Stimulated activated naive B cell treated with anti-CD40 and anti-IgM and Interleukin-4, amounts not matched to agents 10 μg/mL and 1 μg/mL and 100 μg/mL, for 72 hours (primary cell): Measurements from ENCODE around the gene ATP6V0B.

Experiments used
- ATAC-seq, 2 donors: fragments of 150-1000 bp; cut with Tn5 transposase; replicated peaks; 2 replicates each; pipeline ENCODE4 v1.10.0; 2021; ENCODE audit warnings: moderate library complexity in 1 of 2
- DNase-seq: peaks from one replicate; pipeline ENCODE4 v3.0.0; 2021
- H3K27ac Mint-ChIP-seq: one replicate; pipeline ENCODE4 v1.8.0; 2022; ENCODE audit warnings: mild to moderate bottlenecking, mixed read lengths
- H3K27me3 Mint-ChIP-seq, 2 donors: one replicate each; pipeline ENCODE4 v1.8.0; 2022; ENCODE audit warnings: mixed read lengths in 2 of 2
- H3K36me3 Mint-ChIP-seq, 2 donors: one replicate each; pipeline ENCODE4 v1.8.0; 2022; ENCODE audit warnings: mixed read lengths in 2 of 2, mild to moderate bottlenecking in 1 of 2
- H3K4me1 Mint-ChIP-seq, 2 donors: one replicate each; pipeline ENCODE4 v1.8.0; 2022; ENCODE audit warnings: mixed read lengths in 2 of 2, mild to moderate bottlenecking in 1 of 2
- H3K4me3 Mint-ChIP-seq, 2 donors: one replicate each; pipeline ENCODE4 v1.8.0; 2022; ENCODE audit warnings: mild to moderate bottlenecking in 2 of 2, mixed read lengths in 2 of 2, moderate library complexity in 1 of 2
- H3K9me3 Mint-ChIP-seq, 2 donors: one replicate each; pipeline ENCODE4 v1.8.0; 2022; ENCODE audit warnings: mixed read lengths in 2 of 2, mild to moderate bottlenecking in 1 of 2

Gene ATP6V0B

DNA sequence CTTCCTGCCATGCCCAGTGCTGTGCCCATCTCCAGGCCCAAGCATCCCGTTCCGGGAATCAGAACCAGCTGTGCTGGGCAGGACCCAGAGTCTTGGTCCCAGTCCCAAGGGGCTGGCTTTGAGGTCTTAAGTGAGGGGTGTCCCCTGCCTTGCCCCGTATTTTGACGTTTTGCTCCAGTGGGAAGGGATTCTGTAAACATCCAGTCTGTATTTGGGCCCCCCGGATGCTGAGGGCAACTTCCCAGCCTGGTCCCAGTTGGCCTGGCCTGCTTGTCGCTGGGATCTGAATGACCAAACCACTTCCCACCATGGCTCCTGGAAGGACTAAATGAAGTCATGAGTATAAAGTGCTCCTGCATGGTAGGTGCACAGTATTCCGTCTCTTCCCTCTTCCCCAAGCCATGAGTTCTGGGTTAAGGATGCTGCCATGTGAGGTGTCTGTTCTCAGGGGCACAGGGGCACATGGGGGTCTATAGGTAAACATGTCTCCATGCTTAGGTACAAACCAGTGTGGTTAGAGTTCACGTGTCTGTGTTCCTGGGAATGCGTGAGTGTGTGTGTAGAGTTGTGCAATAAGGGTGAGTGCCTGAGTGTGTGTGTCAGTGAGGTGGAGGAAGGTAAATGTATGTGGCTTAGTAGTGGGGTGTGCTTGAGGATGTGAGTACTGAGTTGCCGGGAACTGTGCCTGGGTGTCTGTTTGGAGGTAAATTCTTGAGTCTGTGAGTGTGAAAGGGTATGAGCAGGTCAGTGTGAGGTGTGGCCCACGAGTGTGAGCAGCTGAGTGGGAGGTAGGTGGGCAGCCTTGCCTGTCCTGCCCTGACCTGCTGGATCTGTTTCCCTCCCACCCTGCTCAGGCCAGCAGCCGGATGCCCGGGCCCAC lies 5.7 kb downstream of the ATP6V0B start:
- H3K4me3 Mint-ChIP-seq, result peak overlapping the region; percentile 84 to 87
- no peak for DNase-seq
- H3K9me3 Mint-ChIP-seq, result no peaks in the 10 kb centered on the region
- H3K4me1 Mint-ChIP-seq, result peaks cover 42 to 54% of the 10 kb centered on the region in 2 donors
- H3K27ac Mint-ChIP-seq, result no peak overlapping the region
- H3K27me3 Mint-ChIP-seq, result no peaks in the 10 kb centered on the region
- H3K36me3 Mint-ChIP-seq, result peaks cover 49 to 59% of the 10 kb centered on the region in 2 donors
- no peak for ATAC-seq

DNA sequence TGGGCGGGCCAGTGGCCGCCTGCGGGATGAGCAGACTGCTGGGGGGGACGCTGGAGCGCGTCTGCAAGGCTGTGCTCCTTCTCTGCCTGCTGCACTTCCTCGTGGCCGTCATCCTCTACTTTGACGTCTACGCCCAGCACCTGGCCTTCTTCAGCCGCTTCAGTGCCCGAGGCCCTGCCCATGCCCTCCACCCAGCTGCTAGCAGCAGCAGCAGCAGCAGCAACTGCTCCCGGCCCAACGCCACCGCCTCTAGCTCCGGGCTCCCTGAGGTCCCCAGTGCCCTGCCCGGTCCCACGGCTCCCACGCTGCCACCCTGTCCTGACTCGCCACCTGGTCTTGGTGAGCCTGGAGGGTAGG lies 6.4 kb downstream of the ATP6V0B start:
- H3K27ac Mint-ChIP-seq, result no peak overlapping the region
- DNase-seq (no peak), ATAC-seq (no peak)
- H3K4me1 Mint-ChIP-seq, result peaks cover 39 to 48% of the 10 kb centered on the region in 2 donors
- no peaks in the 10 kb centered on the region for H3K27me3 Mint-ChIP-seq
- no peaks in the 10 kb centered on the region for H3K9me3 Mint-ChIP-seq
- H3K36me3 Mint-ChIP-seq, result peaks cover 51 to 61% of the 10 kb centered on the region in 2 donors
- H3K4me3 Mint-ChIP-seq, result peak overlapping the region in 1 of 2 donors; percentile 84

DNA sequence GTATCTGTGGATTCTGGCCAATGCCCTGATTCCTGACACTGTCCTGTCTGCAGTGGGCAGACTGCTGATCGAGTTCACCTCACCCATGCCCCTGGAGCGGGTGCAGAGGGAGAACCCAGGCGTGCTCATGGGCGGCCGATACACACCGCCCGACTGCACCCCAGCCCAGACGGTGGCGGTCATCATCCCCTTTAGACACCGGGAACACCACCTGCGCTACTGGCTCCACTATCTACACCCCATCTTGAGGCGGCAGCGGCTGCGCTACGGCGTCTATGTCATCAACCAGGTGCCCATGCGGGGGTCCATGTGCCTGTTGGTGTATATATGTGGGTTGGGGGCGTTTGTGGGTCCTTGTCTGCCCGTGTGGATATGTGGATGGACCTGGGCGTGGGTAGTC lies 6.9 kb downstream of the ATP6V0B start:
- H3K27ac Mint-ChIP-seq, result no peak overlapping the region
- H3K27me3 Mint-ChIP-seq, result no peaks in the 10 kb centered on the region
- H3K4me1 Mint-ChIP-seq, result peaks cover 35 to 42% of the 10 kb centered on the region in 2 donors
- no peak overlapping the region for H3K4me3 Mint-ChIP-seq
- DNase-seq (no peak), ATAC-seq (no peak)
- no peaks in the 10 kb centered on the region for H3K9me3 Mint-ChIP-seq
- peaks cover 46 to 59% of the 10 kb centered on the region in 2 donors for H3K36me3 Mint-ChIP-seq

DNA sequence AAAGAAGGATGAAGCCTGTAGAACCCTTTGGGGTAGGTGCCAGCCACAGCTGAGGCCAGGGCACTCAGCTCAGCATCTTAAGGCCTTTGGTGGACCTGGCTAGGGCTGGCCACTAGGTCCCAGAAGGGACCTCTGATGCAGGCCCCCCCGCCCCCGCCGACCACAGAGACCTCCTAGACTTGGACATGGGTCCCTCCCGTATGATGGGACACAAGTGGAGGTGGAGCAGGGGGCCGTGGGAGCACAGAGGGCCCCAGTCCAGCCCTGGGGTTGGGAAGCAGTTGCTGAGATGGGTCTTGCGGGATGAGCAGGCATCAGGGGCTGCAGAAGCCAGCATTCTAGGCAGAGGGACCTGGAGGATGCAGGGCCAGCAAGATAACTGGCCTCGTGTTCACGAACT lies 7.5 kb downstream of the ATP6V0B start:
- Mint-ChIP-seq H3K9me3 (no peaks in the 10 kb centered on the region), H3K27me3 (no peaks in the 10 kb centered on the region), H3K27ac (no peak overlapping the region), H3K4me3 (no peak overlapping the region), H3K36me3 (peaks cover 40 to 55% of the 10 kb centered on the region in 2 donors), H3K4me1 (peaks cover 29 to 36% of the 10 kb centered on the region in 2 donors)
- ATAC-seq (no peak), DNase-seq (no peak)

DNA sequence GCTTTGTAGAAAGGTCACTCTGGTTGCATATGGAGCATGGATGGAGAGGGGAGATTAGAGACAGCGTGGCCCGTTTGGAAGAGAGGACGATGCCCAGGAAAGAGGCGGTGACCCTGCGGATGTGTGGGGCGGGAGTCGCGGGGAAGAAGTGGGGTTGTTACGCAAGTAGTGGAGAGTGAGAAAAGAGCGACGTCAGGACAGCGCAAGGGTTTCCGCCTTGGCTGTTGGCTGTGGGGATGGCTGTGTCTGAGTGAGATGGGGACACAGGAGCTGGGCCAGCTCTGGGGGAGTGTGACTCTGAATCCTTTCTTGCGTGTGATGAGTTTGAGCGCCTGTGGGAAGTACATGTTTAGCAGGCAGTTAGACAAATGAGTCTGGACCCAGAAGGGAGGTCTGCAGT lies 8.0 kb downstream of the ATP6V0B start:
- no peaks in the 10 kb centered on the region for H3K9me3 Mint-ChIP-seq
- peaks cover 34 to 49% of the 10 kb centered on the region in 2 donors for H3K36me3 Mint-ChIP-seq
- H3K27ac Mint-ChIP-seq, result no peak overlapping the region
- ATAC-seq, result no peak
- no peak for DNase-seq
- no peaks in the 10 kb centered on the region for H3K27me3 Mint-ChIP-seq
- H3K4me1 Mint-ChIP-seq, result peaks cover 24 to 31% of the 10 kb centered on the region in 2 donors
- H3K4me3 Mint-ChIP-seq, result no peak overlapping the region

DNA sequence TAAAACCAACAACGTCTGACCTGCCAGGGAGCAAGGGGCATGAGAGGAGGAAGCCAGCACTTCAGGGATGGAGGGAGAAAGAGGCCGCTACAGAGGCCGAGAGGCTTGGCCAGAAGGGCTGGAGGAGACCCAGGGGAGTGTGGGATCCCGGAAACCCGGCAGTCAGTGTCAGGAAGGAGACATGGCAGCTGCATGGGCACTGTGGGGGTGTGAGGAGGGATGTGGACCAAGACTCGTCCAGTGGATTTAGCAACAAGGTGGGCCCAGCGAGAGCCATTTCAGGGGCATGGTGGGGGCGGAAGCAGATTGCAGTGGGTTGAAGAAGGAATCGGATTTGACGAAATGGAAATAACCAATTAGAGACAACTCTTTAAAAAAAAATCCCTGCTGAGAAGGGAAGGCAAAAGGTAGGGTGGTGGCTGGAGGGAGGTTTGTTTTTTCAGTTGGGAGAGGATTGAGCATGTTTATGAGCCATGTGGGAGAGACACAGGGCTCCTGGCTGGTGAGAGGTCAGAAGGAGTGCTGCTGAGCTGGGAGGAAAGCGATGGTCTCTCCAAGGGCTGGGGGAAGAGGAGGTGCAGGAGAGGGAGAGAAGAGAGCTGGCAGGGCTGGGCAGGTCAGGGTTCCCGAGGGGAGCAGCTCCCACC lies 8.6 kb downstream of the ATP6V0B start:
- H3K9me3 Mint-ChIP-seq, result no peaks in the 10 kb centered on the region
- peaks cover 30 to 44% of the 10 kb centered on the region in 2 donors for H3K36me3 Mint-ChIP-seq
- no peak overlapping the region for H3K4me3 Mint-ChIP-seq
- no peaks in the 10 kb centered on the region for H3K27me3 Mint-ChIP-seq
- no peak overlapping the region for H3K27ac Mint-ChIP-seq
- H3K4me1 Mint-ChIP-seq, result peaks cover 19 to 25% of the 10 kb centered on the region in 2 donors
- ATAC-seq, result no peak
- DNase-seq, result no peak

DNA sequence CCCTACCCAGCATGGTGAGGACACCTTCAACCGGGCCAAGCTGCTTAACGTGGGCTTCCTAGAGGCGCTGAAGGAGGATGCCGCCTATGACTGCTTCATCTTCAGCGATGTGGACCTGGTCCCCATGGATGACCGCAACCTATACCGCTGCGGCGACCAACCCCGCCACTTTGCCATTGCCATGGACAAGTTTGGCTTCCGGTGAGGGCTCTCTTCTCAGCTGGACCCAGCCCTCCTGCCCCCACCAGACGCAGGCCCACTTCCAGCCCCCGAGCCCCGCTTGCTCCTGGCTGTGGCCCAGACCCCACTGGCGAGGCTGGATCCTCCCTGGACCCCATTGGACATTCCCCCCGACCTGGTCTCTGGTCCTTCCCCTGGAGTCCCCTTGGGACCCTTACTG lies 10.1 kb downstream of the ATP6V0B start:
- Mint-ChIP-seq H3K4me1 (peaks cover 13 to 18% of the 10 kb centered on the region in 2 donors), H3K27me3 (no peaks in the 10 kb centered on the region), H3K27ac (no peak overlapping the region), H3K9me3 (no peaks in the 10 kb centered on the region), H3K36me3 (peaks cover 27 to 39% of the 10 kb centered on the region in 2 donors), H3K4me3 (no peak overlapping the region)
- ATAC-seq (no peak), DNase-seq (no peak)

DNA sequence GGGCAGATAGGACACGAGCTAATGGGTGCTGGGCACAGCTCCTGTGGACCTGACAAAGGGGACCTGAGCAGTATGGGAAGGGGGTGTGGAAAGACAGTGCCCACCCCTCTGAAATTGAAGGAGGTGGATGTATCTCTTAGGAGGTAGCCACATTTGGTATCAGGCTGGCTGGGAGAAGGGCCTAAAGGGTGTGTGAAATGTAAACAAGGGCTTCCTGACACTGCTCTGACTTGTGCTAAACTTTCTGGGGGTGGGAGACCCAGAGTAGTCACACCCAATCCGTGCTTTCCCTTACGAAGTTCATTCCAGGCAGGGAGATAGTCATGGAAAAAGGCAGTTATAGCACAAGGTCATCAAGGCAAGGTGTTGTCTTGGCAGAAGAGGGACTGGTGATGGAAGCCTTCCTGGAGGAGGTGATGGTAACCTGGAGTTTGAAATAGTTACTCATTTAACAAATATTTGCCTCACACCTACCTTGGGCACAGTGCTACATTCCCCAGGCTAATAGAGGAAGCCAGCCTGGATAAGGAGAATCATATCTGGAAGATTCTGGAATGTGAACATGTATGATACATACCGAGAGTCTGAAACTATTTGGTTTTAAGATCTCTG lies 11.3 kb downstream of the ATP6V0B start:
- DNase-seq, result no peak
- H3K27ac Mint-ChIP-seq, result no peak overlapping the region

DNA sequence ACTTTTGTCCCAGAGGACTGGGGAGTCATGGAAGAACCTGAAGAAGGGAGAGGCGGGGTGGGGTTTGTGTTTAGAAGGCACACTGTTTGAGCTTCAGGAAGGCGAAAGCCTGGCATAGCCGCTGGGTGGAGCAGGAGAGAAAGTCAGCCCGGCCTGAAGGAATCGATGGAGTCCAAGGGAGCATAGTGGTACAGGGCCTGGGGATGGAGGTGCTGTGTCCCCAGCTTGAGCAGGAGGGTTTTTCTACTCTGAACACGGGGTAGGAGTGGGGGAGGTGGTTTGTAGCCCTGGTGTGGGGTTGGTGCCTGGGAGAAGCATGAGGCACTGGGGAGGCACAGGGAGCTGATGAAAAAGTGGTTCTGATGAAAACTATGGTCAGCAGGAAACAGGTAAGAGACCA lies 12.0 kb downstream of the ATP6V0B start:
- Mint-ChIP-seq H3K27ac (no peak overlapping the region), H3K4me1 (peaks cover 7 to 16% of the 10 kb centered on the region in 2 donors), H3K4me3 (no peak overlapping the region), H3K27me3 (no peaks in the 10 kb centered on the region), H3K9me3 (no peaks in the 10 kb centered on the region), H3K36me3 (peaks cover 22 to 32% of the 10 kb centered on the region in 2 donors)
- DNase-seq (no peak), ATAC-seq (no peak)

More for the DNA sequence above, 11.3 kb downstream of the ATP6V0B start:
- Mint-ChIP-seq H3K36me3 (peaks cover 24 to 32% of the 10 kb centered on the region in 2 donors), H3K9me3 (no peaks in the 10 kb centered on the region), H3K27me3 (no peaks in the 10 kb centered on the region), H3K4me3 (no peak overlapping the region), H3K4me1 (peaks cover 6 to 10% of the 10 kb centered on the region in 2 donors)
- ATAC-seq, result no peak

DNA sequence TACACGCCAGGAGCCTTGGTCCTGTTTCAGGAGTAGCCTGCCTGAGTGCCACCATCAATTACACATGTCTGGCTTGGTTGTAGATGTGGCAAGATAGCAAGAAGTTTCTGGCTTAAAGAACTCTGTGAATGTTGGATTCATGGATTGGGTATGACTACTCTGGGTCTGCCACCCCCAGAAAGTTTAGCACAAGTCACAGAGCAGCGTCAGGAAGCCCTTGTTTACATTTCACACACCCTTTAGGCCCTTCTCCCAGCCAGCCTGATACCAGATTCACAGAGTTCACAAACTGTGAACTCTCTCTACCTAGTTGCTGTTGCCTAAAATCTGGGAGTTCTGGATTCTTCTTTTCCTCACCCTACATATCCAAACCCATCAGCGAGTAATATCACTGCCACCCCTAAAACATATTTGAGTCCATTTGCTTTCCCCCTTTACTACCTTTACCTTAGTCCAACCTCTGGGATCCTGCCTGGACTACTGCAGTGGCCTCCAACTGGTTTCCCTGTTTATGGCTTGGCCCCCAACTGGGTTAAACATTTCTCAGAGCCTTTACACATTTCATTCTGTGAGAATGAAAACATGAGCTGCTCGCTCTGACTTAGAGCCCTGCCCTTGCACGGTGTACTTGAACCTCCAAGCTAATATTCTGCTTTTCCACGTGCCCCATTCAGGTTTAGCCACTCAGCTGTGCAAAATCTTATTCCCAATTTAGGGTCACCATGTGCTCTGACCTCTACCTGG lies 12.6 kb downstream of the ATP6V0B start:
- Mint-ChIP-seq H3K27me3 (no peaks in the 10 kb centered on the region), H3K4me3 (no peak overlapping the region), H3K27ac (no peak overlapping the region), H3K9me3 (no peaks in the 10 kb centered on the region), H3K36me3 (peaks cover 18 to 32% of the 10 kb centered on the region in 2 donors), H3K4me1 (peaks cover 11 to 23% of the 10 kb centered on the region in 2 donors)
- DNase-seq (no peak), ATAC-seq (no peak)

DNA sequence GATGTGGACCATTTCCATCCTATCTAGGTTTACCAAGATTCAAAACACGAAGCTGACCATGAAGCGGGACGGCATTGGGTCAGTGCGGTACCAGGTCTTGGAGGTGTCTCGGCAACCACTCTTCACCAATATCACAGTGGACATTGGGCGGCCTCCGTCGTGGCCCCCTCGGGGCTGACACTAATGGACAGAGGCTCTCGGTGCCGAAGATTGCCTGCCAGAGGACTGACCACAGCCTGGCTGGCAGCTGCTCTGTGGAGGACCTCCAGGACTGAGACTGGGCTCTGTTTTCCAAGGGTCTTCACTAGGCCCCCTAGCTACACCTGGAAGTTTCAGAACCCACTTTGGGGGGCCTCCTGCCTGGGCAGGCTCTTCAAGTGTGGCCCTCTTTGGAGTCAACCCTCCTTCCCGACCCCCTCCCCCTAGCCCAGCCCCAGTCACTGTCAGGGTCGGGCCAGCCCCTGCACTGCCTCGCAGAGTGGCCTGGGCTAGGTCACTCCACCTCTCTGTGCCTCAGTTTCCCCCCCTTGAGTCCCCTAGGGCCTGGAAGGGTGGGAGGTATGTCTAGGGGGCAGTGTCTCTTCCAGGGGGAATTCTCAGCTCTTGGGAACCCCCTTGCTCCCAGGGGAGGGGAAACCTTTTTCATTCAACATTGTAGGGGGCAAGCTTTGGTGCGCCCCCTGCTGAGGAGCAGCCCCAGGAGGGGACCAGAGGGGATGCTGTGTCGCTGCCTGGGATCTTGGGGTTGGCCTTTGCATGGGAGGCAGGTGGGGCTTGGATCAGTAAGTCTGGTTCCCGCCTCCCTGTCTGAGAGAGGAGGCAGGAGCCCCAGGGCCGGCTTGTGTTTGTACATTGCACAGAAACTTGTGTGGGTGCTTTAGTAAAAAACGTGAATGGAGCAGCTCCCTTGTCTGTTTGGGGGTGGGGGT lies 15.8 kb downstream of the ATP6V0B start:
- DNase-seq (no peak), ATAC-seq (peak in 1 of 2 donors; percentile 3)
- no peaks in the 10 kb centered on the region for H3K9me3 Mint-ChIP-seq
- peak overlapping the region; percentile 93 for H3K27ac Mint-ChIP-seq
- peak overlapping the region; percentile 96 to 97 for H3K4me3 Mint-ChIP-seq
- H3K27me3 Mint-ChIP-seq, result no peaks in the 10 kb centered on the region
- H3K36me3 Mint-ChIP-seq, result peaks cover 2 to 10% of the 10 kb centered on the region in 2 donors
- peaks cover 21 to 34% of the 10 kb centered on the region in 2 donors for H3K4me1 Mint-ChIP-seq

DNA sequence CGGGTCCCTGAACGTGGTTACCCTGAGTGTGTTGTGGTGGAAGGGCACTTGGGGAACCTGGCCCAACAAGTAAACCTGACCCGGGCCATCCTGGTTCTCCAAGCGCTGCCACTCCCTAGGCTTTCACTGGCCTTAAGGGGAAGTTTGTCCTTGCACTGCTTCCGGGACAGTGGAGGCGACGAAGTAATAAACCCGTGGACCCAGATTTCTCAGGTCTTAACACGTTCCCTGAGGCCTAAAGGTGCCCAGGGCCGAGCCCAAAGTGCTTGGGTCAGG lies 16.4 kb downstream of the ATP6V0B start:
- Mint-ChIP-seq H3K27ac (peak overlapping the region; percentile 93), H3K4me3 (peak overlapping the region; percentile 96 to 97), H3K9me3 (no peaks in the 10 kb centered on the region), H3K27me3 (no peaks in the 10 kb centered on the region), H3K4me1 (peaks cover 21 to 34% of the 10 kb centered on the region in 2 donors), H3K36me3 (peaks cover 0 to 5% of the 10 kb centered on the region in 2 donors)
- ATAC-seq, result no peak
- DNase-seq, result no peak

DNA sequence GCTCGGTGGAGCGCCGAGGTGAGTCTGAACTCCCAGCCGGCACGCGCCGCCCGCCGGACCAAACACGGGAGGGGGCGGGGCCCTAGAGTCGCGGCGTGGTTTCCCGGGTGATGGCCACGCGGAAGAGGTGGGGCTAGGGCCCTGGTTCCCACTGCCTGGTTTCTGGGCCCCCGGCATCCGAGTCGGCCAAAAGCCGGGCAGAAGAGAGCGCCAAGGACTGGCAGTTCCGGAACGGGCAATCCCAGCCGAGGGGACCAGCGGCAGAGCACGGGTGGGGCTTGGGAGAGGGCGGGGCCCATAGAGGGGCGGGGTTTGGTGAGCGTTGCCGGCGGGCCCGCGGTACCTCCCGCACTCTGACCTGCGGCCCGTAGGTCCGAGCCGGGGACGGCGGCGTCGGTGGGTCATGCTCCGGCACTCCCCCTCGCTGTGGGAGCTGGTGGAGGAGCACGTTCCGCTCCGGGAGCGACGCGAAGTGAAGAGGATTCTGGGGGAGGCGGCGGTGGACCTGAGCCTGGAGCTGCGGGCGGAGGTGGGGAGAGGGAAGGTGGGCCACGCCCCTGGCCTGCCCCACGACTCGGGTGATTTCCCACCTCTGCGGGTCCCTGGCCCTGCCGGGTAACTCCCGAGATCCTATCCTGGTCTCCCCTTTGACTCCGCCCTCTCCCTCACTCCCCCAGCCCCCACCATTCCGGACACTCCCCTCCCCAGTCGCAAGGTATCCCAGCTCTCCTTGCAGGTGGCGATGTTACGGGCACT lies 16.9 kb downstream of the ATP6V0B start, which contains the start of gene CCDC24:
Gene CCDC24, plus strand, starts transcription at position 124 of the 756 bp plus-strand sequence. Its CDS starts 280 bp downstream, at position 404.
- Mint-ChIP-seq H3K4me3 (peak within 1 kb of the TSS; percentile 96 to 97), H3K9me3 (no peaks in the 10 kb centered on the region), H3K27ac (peak within 1 kb of the TSS; percentile 93)

More for the DNA sequence above, 16.9 kb downstream of the ATP6V0B start, which contains the start of gene CCDC24:
- DNase-seq (peak; percentile 80), ATAC-seq (peak; percentile 87 to 89)
- peaks cover 0 to 2% of the 10 kb centered on the region in 2 donors for H3K36me3 Mint-ChIP-seq
- peaks cover 21 to 34% of the 10 kb centered on the region in 2 donors for H3K4me1 Mint-ChIP-seq
- H3K27me3 Mint-ChIP-seq, result no peaks in the 10 kb centered on the region
